ENCODE measurements around the gene OGFR.

DNA sequence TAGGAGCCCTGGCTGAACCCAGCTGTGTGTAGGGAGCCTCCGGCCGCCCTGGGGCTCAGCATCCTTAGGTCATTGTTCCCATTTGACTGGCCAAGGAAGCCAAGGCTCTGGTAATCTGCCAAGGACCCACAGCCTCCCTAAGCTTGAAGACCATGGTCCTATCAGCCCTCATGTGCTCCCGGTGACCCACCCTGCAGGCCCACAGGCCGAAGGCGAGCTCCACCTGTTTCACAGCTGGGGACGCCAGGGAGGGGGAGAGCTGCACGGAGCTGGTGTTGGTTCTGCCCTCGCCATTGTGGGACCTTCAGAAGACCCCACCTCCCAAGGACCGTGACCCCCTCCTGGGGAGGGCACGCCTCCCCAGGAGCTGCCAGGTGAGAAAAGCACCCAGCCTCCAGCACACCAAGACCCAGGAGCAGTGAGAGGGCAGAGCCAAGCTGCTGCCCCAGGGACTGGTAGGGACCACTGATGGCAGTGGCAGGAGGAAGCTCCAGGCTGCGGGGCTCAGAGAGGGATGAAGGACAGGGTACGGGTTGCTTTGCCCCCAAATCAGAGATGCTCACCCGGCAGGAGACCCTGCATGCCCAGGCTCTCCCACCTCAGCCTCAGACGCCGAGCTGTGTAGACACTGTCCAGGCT is 39.1 kb upstream of the OGFR start:
- no peak for TF ChIP-seq POLR2A (IDR thresholded peaks at IDR 0.05; ENCODE audit: low read depth, low read length)
- TF ChIP-seq POLR2AphosphoS5 (IDR thresholded peaks at IDR 0.05; ENCODE audit: low read depth, low read length), result no peak

All from GM12892 (cell line).